ENCODE data around the gene RIPPLY2.

DNA sequence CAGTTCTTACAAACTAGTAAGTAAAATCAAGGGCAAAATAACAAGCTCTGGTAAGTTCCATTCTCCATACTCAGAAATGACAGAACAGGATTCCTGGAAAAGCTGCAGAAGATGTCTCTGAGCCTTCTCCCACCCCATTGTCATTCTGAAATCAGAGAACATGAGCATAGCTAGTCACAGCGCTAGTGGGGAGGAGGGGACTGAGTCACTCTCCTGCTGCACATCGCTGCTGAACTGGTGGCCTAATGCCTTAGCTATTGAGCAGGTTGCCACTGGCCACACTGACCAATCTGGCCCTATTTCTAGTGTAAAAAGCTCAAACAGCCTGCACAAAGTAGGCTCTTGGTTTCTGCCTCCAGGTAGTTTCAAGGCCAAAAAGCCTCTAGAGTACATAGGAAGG is 26.1 kb upstream of the RIPPLY2 start:
- TF ChIP-seq, protein P1, sequence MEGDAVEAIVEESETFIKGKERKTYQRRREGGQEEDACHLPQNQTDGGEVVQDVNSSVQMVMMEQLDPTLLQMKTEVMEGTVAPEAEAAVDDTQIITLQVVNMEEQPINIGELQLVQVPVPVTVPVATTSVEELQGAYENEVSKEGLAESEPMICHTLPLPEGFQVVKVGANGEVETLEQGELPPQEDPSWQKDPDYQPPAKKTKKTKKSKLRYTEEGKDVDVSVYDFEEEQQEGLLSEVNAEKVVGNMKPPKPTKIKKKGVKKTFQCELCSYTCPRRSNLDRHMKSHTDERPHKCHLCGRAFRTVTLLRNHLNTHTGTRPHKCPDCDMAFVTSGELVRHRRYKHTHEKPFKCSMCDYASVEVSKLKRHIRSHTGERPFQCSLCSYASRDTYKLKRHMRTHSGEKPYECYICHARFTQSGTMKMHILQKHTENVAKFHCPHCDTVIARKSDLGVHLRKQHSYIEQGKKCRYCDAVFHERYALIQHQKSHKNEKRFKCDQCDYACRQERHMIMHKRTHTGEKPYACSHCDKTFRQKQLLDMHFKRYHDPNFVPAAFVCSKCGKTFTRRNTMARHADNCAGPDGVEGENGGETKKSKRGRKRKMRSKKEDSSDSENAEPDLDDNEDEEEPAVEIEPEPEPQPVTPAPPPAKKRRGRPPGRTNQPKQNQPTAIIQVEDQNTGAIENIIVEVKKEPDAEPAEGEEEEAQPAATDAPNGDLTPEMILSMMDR (conservative IDR thresholded peaks at IDR 0.05; ENCODE audit: low read depth, low read length) = no peak
- TF ChIP-seq EZH2 (IDR thresholded peaks at IDR 0.05; ENCODE audit: borderline replicate concordance, low read depth, low read length, poor library complexity, severe bottlenecking) = no peak
